VCaP (cell line): ENCODE results near the gene HNRNPU.

Experiments used
- H3K27ac ChIP-seq: fragments of 450-650 bp; 2 replicates; pipeline ENCODE4 v1.5.1; 2017
- TF ChIP-seq, protein P1 (sequence below): fragments of 450-650 bp; conservative IDR thresholded peaks from 2 replicates; pipeline ENCODE4 v1.5.1; 2017; ENCODE audit warnings: mild to moderate bottlenecking, moderate library complexity

Gene HNRNPU

DNA sequence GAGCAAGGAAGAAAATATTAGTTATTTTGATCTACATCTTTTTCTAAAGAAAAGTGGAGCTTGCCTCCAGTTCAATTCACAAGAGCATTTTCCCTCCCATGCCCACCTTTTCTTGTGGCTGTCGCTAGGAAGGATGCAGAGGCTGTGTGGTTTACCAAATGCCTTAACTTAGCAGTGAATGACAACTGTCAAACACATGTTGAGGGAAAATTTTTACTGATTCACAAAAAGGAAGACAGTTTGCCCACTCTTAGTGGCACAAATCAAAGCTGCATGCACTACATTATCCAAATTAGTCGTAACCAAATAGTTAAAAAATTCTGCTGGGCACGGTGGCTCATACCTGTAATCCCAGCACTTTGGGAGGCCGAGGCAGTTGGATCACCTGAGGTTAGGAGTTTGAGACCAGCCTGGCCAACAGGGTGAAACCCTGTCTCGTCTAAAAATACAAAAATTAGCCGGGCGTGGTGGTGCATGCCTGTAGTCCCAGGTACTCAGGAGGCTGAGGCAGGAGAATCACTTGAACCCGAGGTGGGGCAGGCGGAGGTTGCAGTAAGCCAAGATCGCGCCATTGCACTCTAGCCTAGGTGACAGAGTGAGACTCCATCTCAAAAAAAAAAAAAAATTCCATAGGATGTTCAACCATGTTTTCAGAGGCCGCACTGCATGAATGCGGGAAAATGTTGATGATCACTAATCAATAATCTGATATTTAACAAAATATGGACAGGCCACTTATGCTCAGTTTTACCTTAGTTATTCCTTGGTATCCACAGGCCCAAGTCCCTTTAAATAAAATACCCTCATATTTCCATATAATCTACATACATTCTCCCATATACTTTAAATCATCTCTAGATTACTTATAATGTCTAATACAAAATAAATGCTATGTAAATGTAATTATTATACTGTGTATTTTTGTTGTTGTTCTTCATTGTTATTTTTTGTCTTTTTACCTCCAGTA lies 19.9 kb downstream of the HNRNPU start:
- TF ChIP-seq, protein P1, sequence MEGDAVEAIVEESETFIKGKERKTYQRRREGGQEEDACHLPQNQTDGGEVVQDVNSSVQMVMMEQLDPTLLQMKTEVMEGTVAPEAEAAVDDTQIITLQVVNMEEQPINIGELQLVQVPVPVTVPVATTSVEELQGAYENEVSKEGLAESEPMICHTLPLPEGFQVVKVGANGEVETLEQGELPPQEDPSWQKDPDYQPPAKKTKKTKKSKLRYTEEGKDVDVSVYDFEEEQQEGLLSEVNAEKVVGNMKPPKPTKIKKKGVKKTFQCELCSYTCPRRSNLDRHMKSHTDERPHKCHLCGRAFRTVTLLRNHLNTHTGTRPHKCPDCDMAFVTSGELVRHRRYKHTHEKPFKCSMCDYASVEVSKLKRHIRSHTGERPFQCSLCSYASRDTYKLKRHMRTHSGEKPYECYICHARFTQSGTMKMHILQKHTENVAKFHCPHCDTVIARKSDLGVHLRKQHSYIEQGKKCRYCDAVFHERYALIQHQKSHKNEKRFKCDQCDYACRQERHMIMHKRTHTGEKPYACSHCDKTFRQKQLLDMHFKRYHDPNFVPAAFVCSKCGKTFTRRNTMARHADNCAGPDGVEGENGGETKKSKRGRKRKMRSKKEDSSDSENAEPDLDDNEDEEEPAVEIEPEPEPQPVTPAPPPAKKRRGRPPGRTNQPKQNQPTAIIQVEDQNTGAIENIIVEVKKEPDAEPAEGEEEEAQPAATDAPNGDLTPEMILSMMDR = no peak
- peak overlapping the region; percentile 100 for H3K27ac ChIP-seq

DNA sequence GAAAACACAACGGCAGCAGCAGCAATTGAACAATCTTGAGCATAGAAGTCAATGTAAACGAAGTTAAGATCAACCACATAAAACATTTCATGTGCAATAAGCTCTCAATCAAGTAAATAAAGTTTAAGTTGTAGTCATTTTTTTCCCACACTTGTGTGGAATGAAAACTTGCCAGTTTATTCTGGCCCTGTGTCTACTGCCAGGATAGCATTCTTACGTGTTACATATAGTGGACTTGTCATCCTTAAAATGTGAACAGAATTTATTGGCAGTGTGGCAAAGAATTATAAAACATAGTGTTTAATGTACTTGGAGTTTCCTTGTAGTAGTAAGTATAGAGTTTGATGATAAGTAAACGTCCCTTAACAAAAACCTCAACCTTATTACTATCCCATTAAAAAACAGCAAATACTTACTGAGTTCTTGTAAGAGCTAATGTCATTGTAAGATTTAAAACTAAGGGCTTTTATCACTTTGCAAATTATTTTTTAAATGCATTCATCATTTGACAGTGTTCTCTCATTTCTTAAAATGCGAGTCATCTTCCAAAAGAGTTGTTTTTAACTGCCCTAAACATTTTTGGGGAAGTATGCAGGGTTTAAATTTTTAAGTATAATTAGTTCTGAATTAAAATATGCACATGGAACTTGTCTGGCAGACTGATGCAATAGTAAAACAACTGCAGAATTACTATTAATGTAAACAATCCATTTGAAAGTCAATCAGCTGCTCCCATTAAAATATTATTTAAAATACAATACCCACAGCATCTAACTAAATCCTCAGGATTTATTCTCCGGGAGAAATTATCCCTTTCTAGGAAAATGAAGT lies 21.0 kb downstream of the HNRNPU start:
- peak overlapping the region; percentile 100 for H3K27ac ChIP-seq

DNA sequence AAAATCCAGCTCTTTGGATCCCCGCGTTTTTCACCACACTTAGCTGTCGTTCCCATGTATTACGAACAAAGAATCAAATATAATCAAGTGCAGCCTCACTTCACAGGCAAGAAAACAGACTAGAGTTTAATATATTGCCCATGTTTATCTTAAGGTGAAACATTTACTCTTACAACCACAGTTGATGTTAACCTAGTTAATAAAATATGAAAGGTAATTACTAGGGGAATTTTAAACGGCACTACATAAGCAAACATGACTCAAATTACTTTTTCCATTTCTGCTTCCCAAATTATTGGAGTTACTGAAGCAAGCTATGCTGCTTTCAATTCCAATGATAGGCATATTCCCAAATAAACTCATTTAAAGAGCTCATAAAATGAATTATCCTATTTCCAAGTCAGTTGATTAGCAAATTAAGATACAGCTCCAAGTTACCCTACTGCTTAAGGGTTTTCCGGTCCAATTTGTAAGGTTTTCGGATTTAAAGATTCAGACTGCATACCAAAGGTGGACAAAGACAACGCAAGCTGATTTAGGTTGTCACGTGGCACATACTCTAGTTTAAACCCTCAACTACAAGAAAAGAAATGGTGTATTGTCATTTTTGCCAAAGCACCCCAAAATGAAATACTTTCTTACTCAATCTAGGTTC lies 22.9 kb downstream of the HNRNPU start:
- TF ChIP-seq, protein P1 = no peak
- peak overlapping the region; percentile 100 for H3K27ac ChIP-seq

More for the DNA sequence above, 21.0 kb downstream of the HNRNPU start:
- TF ChIP-seq, protein P1 = no peak

DNA sequence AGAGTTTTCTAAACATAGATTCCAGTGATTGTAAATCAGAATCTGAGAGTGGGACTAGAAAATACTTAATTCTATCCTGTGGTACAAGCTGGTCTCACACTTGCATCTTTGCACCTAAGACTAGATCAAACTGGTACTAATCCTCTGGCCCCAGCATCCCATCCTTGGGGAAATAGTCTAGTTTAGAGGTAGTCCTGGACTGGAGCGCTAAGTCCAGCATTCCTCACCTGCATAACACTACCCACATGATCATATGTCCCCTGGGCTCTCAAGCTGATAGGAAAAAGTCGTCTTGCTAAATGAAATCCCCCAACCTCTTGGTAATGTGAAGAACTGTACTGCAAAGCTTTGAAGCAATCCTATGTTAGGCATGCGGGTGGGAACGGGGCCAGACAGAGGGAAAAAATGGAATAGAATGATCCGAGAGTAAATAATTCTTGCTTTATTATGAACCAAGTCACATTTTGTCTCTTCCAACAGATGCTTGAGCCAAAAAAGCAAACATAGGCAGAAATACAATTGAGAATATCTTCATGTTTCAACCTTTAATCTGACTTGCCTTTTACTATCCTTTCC lies 24.0 kb downstream of the HNRNPU start:
- TF ChIP-seq, protein P1 = no peak
- peak overlapping the region; percentile 100 for H3K27ac ChIP-seq

DNA sequence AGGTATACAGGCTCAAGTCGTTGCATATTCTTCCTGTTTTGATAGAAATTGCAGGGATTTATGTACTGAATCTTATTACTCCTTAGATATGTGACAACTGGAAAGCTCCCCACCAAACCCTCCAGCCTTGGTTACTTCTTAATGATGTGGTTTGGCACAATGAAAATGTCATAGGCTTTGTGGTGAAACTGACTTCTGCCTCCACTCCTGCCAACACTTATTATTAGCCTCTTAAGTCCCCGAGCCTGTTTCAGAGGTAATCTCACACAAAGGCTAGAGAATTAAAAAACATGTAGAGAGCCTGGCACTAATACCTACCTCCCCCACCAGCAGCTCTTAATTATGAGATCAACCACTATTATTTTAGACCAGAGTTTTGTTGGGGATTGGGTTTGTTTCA lies 24.7 kb downstream of the HNRNPU start:
- TF ChIP-seq, protein P1 = no peak

DNA sequence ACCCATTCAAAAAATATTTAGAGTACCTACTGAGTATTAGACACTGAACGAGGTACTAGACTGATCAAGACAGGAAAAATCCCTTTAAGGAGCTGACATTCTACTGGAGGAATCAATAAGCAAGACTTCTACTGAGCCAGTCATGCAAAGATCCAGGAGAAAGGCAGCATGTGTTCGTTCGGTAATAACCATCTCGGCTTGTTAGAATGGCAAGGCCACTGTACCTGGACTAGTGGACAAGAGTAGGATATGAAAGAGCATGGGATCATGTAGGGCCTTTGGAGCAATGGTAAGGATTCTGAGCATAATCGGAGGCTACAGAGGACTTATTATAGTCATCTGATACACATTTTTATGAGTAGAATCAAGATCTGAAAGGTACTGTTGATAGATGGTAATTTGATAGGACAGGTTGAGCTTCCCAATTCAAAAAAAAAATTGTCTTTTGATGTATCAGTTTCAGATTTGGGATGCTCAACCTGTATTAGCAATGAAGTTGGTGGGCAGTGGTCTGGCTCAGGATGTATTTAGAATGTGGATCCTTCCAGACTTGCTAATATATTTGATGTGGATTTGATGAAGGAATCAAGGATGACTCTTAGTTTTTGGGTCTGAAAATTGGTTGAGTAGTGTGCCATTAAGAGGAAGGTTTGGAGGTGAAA lies 26.6 kb downstream of the HNRNPU start:
- TF ChIP-seq, protein P1 = no peak
- H3K27ac ChIP-seq = peak overlapping the region; percentile 100

More for the DNA sequence above, 24.7 kb downstream of the HNRNPU start:
- H3K27ac ChIP-seq = peak overlapping the region; percentile 100
